GM18870 (cell line): ENCODE measurements around the gene RHO.
"Not testable (repeated sequence)": the region's sequence is repeated elsewhere in the genome, so short reads cannot be mapped to it uniquely, and the experiment has no call there.

Experiments
- ATAC-seq: cut with Tn5 transposase; IDR thresholded peaks from one replicate; pipeline ENCODE4 v1.9.1; 2021; ENCODE audit warnings: moderate library complexity; ENCODE audit not compliant: unreplicated experiment

RHO gene

DNA sequence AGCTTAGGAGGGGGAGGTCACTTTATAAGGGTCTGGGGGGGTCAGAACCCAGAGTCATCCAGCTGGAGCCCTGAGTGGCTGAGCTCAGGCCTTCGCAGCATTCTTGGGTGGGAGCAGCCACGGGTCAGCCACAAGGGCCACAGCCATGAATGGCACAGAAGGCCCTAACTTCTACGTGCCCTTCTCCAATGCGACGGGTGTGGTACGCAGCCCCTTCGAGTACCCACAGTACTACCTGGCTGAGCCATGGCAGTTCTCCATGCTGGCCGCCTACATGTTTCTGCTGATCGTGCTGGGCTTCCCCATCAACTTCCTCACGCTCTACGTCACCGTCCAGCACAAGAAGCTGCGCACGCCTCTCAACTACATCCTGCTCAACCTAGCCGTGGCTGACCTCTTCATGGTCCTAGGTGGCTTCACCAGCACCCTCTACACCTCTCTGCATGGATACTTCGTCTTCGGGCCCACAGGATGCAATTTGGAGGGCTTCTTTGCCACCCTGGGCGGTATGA lies at the start of gene RHO:
Gene RHO (plus strand): TSS at position 51 of the 512 bp plus-strand sequence. CDS start 95 bp downstream, at position 146.
- no peak for ATAC-seq

DNA sequence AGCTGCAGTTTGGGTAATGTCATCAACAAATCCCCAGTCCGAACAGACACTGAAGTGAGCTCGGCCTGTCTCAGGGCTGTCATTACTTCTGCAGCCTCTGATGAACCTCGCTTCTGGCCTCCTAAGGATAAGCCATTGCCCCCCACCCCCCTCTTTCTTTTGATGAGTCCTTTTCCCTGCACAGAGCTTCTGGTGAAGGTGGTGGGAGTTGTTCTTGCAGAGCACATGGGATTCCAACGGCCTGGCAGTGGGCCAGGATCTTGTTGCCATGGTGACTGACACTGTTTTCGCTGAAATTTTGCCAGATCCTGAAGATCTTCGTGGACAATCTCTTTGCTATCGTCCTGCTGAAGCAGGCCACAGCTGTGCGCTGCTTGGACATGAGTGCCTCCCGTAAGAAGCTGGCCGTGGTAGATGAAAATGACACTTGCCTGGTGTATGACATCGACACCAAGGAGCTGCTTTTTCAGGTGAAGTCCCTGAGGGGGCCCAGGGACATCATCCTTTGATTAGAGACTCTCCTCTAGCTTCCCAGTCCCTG lies 47.1 kb upstream of the RHO start:
- not testable (repeated sequence) for ATAC-seq

DNA sequence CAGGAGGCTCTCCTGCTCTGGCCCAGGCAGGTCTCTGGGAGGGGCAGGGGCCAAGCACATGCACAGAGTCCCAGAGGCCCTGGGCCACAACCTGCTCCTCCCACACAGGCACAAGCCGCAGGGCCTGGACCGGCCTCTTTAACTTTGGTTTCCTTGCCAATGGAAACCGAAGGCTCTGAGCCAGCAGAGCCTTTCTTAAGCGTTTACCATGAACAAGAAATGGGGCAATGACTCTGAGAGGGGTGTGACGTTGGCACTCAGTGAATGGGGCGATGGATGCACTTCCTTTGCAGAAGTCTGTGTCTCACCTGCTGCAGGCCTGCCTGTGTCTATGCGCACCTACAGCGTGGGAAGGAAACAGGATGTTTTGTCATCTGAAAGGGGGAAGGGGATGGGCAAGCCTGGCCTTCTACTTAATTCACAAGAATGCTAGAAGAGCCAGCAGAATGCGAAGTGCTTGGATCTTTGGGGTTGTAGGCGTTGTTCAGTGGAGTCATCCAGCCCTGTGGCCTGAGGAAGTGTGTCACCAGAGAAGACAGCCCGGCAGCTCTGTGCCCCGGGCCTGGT lies 46.6 kb upstream of the RHO start:
- no peak for ATAC-seq

DNA sequence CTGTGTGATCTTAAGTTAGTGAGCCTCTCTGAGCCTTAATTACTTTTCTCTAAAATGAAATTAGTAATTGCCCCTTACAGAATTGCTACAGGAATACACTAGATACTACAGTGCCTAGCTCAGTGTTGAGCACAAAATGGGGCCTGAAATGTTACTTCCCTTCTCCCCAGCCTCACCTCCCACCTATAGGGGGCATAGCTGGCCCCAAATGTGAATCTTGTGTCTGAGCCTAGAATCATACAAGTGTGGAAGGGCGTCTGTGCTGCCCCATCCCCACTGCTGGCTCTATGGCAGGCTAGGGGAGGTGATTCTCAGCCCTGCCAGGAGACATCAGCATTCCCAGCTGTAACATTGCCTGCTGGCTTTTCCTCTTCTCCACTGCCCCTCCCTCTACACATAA lies 45.7 kb upstream of the RHO start:
- ATAC-seq, result no peak

DNA sequence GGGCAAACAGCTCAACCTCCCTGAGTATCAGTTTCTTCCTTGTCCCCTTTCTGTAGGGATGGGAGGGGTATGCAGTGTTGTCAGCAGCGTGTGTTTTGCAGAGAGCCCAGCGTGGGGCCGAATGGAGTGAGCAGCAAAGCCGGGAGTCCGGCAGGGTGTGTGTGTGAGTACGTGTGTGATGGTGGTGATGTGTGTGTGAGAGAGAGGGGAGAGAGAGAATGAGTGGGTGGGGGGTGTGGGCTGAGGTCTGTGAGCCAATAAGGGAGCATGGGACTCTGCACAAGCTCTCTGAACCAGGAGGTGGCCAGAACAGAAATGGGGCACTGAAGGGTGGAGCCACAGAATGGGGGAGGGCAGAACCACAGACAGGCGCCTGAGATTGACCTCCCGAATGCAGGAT lies 44.6 kb upstream of the RHO start:
- no peak for ATAC-seq

DNA sequence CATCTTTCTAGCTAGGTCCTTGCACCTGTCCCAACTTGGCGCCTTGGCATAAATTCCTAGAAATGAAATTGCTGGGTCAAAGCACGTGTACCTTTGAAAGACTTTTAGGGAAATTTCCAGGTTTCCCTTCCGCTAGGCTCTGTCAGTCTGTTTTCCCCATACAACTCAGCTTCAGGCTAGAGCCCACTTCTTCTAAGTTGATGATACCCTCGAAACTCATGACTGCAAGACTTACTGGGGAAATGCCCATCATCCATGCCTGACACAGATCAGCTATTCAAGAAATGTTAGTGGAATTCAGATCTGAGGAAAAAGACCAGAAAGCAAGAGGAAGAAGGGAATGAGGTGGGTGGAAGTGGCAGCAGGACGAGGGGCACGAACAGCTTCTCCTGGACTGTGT lies 43.3 kb upstream of the RHO start:
- not testable (repeated sequence) for ATAC-seq

DNA sequence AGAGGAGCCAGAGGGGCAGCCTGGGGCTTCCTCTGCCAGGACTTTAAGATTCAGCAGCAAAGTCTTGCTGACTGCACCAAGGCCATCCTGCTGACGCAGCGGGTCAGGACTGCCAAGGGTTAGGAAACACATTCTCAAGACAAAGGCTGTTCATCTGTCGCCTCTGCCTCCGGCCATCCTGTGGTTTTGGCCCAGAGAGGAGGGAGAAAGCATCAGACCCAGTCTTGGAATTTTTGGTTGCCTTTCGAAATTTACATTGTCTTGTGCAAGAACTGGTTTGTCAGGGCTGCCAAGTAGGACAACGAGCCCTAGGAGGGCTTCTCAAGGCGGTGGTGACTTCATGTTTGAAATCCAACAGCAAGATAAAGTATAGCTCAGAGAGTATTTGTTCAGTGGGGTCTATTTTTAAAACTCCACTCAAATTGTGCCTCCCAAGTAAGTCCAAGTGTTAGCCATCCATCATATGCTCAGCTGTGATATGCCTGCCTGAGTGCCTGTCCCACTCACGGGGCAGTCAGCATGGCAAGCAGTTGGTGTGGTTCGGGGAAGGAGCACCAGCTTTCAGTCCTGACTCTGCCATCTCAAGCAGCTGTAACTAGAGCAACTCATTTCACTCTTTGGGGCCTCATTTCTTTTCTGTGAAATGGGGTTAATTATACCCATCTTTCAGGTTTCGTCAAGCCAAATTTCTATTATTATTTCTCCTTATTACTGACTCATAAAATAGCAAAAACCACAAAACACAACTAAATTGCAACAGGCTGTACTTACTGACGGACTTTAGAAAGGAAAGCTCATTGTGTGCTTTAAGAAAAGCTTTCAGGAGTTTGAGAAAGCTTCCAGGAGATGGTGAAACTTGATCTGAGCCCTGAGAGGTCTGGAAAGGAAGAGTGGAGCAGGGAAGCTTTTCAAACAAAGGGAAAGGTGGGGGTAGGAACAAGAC lies 42.4 kb upstream of the RHO start:
- no peak for ATAC-seq

DNA sequence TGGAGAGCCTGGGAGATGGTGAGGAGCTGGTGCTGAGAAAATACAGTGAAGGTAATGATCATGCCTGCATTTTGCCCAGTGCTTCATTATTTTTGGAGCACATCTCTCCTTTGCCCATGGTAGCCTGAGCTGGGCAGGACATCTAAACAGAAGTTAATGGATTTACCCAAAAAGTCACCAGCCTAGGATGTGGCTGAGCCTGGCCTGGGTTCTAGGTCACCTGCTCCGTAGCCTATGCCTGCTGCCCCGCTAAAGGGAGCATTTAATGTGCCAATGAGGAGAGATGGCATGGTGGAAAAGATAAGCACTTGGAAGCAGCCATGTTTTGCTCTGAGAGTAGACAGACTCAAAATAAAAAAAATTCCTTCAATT lies 41.8 kb upstream of the RHO start:
- no peak for ATAC-seq

DNA sequence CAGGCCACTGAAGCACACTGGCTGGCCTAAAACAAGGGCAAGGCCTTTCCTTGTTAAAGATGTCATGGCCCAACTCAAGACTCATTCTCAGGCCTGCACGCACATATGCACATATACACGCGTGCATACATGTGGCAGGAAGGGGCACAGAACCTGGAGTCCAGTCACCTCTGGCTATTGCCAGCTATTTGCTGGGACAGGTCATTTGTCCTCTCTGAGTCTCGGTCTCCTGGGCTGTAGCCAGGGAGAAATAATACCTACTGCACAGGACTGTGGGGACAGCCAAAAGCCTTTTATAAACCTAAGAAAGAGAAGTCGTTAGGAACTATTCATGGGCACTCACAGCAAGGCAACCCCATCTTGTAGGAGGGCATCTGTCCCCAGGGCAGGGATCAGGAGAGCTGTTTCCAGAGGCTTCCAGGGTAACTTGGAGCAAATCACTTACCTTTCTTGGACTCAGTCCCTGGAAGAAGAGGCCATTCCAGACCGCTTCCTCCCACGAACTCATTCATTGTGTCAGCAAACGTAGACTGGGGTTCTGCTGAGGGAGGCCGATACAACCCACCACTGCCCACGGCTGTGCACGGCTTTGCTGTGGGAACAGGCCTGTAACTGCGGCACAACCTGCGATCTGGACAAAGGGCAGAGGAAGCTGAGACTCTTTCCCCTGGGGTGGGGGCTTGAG lies 41.1 kb upstream of the RHO start:
- ATAC-seq, result no peak

DNA sequence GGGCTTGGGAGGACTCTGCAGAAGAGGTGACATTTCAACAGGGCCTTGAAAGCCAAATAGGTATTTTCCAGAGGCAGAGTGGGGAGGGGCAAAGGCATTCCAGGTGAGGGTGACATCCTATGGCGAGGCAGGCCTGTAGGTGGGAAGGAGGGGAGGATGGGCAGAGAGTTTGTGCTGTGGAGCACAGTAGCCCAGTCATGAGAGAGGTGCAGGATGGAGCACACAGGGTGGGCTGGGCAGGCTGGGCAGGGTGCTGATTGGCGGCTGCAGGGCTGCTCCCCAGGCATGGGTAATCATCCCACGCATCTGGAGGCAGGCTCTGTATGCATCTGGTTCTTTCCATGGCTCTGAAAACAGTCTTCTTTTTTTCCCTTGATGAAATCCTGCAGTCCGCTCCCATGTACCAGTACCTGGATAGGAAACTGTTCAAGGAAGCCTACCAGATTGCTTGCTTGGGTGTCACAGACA lies 40.5 kb upstream of the RHO start:
- ATAC-seq, result not testable (repeated sequence)

DNA sequence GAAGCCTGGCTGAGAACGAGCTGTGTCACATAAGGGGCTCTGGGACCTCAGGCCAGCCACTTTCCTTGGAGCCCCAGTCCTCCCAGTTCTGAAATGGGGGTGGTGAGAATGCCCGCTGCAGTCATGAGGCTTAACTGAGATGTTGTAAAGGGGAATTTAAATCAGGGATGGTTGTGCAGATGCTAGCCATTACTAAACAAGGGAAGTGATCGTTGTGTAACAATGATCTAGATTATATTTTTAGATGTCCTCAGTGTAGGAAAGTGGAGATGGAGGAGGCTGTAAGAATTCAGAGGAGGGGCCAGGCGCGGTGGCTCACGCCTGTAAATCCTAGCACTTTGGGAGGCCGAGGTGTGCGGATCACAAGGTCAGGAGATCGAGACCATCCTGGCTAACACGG lies 39.2 kb upstream of the RHO start:
- ATAC-seq, result not testable (repeated sequence)

DNA sequence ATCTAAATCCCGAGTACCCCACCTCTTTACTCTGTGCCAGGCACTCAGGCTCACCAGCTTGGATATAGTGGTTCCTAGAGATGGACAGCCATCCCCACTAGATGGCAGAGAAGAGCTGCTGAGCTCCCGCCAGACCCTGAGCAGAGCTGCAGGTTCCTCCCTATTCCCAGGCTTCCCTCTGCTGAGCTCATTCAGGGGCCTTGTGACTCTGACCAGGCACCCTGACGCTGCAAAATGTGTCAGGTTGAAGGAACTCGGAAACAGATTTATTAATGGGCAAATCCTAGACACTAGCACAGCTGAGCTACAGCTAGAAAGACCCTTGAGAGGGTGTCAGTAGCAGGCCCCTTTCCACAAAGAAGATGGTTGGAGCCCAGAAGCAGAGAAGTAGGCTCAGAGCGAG lies 38.2 kb upstream of the RHO start:
- peak; percentile 63 for ATAC-seq

DNA sequence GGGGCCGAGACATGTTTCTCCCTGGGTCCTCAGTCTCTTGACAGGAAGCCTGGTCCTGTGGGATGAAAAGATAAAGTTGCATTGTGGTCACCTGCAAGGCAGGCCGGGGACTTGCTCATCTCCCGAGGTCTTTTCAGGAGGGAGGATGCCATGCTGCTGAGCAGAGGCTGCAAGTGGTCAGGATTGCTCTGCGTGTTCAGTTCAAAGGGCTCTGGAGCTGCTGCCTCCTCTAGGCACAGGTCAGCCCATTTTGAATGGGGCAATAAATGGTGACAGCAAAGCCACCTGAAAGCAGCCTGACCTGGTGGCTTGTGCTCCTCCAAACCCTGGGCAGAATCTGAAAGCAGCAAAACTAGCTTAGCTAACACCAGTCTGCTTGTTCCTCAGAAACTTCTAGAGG lies 37.4 kb upstream of the RHO start:
- ATAC-seq, result not testable (repeated sequence)

DNA sequence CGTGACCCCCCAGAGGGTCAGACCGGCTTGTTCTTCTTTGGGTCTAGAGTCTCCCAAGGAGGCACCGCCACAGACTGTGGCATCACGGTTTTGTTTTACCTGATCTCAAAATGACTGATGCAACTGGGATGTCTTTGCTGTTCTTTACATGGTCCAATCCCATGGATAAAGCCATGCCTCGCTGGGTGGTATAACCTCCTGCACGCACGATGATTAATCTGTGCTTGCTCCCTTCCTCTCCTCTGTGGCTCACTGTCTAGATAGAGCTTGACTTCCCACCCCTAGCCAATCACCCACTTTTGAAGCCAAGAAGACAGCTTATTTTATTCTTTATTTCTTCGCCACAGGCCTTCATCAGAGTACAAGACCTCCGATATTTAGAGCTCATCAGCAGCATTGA lies 36.6 kb upstream of the RHO start:
- ATAC-seq, result no peak

DNA sequence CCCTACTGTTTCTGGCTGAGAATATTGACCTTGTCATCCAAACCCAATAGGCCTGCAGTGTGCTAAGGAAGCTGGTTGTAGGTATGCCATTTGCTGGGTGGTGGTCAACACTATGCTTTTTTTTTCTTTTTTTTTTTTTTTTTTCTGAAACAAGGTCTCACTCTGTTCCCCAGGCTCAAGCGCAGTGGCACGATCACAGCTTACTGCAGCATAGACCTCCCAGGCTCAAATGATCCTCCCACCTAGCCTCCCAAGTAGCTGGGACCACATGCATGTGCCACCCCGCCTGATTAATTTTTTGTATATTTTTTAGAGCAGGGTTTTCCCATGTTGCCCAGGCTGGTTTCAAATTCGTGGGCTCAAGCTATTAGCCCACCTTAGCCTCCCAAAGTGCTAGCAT lies 35.7 kb upstream of the RHO start:
- no peak for ATAC-seq

DNA sequence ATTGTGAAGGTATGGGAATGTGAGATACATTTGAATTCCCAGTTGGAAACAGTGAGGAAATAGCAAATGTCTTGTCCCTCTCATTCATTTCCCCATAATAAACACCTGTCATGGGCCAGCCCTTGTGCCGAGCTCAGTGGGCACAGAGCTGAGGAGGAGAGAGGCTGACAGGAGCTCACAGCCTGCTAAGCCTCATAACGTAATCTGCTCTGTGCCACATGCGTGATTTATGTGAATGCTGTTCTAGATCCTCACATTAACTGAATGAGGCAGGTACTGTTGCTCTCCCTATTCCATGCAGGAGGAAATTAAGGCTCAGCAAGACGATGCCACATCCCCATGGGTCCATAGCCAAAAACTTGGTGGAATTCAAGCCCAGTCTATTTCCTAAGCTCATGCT lies 35.2 kb upstream of the RHO start:
- ATAC-seq, result no peak

DNA sequence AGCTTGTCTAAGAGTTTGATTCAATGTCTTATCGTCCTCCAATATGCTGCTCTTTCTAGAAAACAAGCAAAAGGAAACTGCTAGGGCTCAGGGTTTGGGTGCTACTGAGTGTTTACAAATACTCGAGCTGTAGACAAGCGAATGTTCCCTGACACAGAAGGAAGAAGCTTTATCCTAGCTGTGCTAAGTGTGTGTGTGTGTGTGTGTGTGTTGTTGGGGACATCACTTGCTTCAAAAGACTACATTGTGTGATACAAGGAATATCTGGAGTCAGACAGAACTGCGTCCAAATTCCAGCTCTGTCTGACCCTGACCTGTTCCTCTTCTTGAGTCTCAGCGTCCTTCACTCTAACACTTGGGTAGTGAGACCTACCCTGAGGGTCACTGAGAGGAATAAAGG lies 33.9 kb upstream of the RHO start:
- ATAC-seq, result not testable (repeated sequence)

DNA sequence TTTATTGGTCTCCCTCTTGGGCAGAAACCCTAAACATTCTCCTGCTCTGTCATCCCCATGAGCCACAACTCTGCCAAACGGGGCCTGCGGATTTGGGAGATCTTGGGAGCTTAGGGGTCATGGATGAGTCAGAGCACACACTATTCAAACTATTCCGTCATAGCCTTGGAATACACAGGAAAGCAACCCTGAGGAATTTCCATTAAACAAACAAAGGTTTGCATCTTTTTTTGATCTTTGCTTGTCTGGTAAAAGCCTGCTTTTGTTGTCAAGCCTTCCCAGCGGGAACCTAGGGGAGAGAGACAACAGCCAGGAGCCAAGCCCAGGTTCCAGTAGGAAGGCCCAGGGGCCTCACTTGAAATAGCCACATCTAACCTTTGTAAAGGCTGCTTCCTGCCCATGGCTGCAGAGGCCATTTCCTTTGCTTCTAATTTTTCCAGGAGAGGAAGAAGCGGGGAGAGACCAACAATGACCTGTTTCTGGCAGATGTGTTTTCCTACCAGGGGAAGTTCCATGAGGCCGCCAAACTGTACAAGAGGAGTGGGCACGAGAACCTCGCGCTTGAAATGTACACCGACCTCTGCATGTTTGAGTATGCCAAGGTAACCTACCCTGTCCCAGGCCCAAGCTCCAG lies 33.3 kb upstream of the RHO start:
- not testable (repeated sequence) for ATAC-seq

DNA sequence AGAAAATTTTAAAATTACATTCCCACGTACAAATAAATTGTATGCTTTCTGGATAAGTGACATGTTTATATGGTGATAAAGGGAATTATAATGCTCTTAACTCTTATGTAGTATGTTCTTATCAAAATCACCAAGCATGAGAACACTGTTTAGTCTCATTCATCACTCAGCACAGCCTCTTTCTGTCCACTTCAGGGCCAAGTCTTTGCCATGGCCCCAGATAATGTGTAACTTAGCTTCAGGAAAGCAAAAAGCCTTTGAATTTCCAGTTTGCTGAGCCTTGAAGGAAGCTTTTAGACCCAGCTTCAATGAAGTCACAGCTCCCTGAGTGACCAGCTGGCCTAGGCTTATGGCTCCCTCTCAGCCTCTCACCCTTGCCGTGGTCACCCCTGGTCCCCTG lies 30.6 kb upstream of the RHO start:
- not testable (repeated sequence) for ATAC-seq

DNA sequence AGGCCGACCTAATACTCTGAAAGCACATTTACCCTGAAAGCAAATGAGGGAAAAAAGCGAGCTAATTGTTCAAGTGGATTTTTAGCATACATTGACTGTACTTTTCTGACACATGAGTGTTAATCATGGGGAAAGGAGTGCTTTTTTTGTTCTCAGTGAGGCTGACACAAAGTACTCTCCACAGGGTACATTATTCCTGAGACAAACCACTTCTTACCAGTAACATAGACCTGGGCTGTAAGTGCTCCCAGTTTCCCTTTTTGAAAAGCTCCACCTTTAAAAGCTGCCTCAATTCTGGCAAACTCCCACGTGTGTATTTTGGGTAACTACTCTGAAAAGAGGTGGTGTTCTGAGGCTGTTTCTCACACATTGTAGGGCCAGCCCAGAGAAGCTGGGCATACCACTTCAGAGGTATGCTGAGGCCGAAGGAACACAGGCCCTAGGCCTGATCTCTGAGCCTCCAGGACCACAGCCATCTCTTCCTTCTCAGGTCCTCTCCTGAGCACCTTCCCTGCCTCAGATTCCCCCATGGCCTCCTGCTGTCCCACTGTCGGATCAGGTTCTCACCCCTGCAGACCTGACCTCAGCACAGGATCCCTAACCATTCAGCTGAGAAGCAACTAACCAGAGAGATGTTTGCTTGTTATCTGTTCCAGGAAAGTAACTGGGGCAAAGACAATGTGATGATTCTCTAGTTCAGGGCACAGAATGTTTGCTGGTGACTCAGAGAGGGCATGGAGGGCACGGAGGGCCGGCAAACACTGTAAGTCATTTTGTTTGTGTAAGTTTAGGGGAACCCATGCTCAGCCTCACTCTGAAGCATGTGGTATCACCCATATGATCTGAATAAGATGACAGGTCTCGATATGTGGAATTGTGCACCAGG lies 29.6 kb upstream of the RHO start:
- not testable (repeated sequence) for ATAC-seq
